H1 (cell line): Measurements from ENCODE around the gene LGALS4. TPM values are rescaled to one million over a fixed set of nuclear protein-coding genes. Genes with fewer than 3 reads are reported as not detected.

Source experiments
- CTCF ChIA-PET: fragments of 300-600 bp; sonication (Branson Sonifier 250); formaldehyde crosslinking; loops from one replicate; lab custom pipeline; 2021; ENCODE audit not compliant: partially characterized antibody; lab: Charles Lee
- POLR2A ChIA-PET: fragments of 300-600 bp; sonication (Branson Sonifier 250); formaldehyde crosslinking; loops from one replicate; lab custom pipeline; 2021; ENCODE audit warnings: inconsistent platforms; ENCODE audit not compliant: partially characterized antibody; lab: Charles Lee
- DNase-seq, 2 experiments: peaks; one replicate each; pipeline versions ENCODE4 v3.0.0 to v3.0.0-alpha.2; 2010 to 2022; ENCODE audit warnings: low spot score in 2 of 2, low read depth in 1 of 2, mixed read lengths in 1 of 2
- FAIRE-seq: peaks from 2 replicates; lab custom pipeline; 2011; peaks lifted over from hg19 to GRCh38; lab: Jason Lieb, UNC
- H2AFZ ChIP-seq: 2 replicates; pipeline ENCODE4 v1.8.1; 2012; ENCODE audit warnings: low read length, inconsistent platforms
- H2AK5ac ChIP-seq: 2 replicates; pipeline ENCODE4 v1.6.1; 2013; ENCODE audit warnings: low read depth, low read length
- H2BK120ac ChIP-seq: replicated peaks from 2 replicates; pipeline ENCODE3; 2013; ENCODE audit warnings: low read depth, low read length, inconsistent platforms
- H2BK12ac ChIP-seq: 2 replicates; pipeline ENCODE4 v1.6.1; 2013; ENCODE audit warnings: low read depth, low read length
- H2BK15ac ChIP-seq: 2 replicates; pipeline ENCODE4 v1.6.1; 2013; ENCODE audit warnings: low read length
- H2BK20ac ChIP-seq: 2 replicates; pipeline ENCODE4 v1.6.1; 2013; ENCODE audit warnings: low read length
- H2BK5ac ChIP-seq: 2 replicates; pipeline ENCODE4 v1.6.1; 2013; ENCODE audit warnings: low read depth, low read length
- H3K14ac ChIP-seq: 2 replicates; pipeline ENCODE4 v1.6.1; 2013; ENCODE audit warnings: inconsistent platforms; ENCODE audit not compliant: insufficient read length
- H3K18ac ChIP-seq: 2 replicates; pipeline ENCODE4 v1.6.1; 2013; ENCODE audit warnings: low read length; ENCODE audit errors: extremely low read depth
- H3K23ac ChIP-seq: 2 replicates; pipeline ENCODE4 v1.6.1; 2013; ENCODE audit warnings: inconsistent platforms; ENCODE audit not compliant: insufficient read length
- H3K23me2 ChIP-seq: 2 replicates; pipeline ENCODE4 v1.6.1; 2013; ENCODE audit warnings: low read depth, low read length
- H3K27ac ChIP-seq: 2 replicates; pipeline ENCODE4 v1.6.1; 2011; ENCODE audit warnings: low read depth, low read length, inconsistent platforms
- H3K27me3 ChIP-seq, 4 experiments: replicated peaks in 1 of 4; 1 replicate in 1 of 4; 2 replicates in 3 of 4; pipeline versions ENCODE4 v1.6.1 to v1.8.1; 2011 to 2013; ENCODE audit warnings: low read length in 3 of 4, mild to moderate bottlenecking in 3 of 4, inconsistent platforms in 2 of 4, mixed read lengths in 2 of 4, moderate library complexity in 1 of 4; ENCODE audit not compliant: control insufficient read depth in 3 of 4, insufficient read depth in 3 of 4; ENCODE audit errors: extremely low read depth in 1 of 4
- H3K36me3 ChIP-seq, 4 experiments: 2 replicates each; pipeline versions ENCODE4 v1.6.1 to v1.8.1; 2011 to 2013; ENCODE audit warnings: mild to moderate bottlenecking in 4 of 4, low read length in 3 of 4, moderate library complexity in 2 of 4, control low read depth in 1 of 4, inconsistent platforms in 1 of 4; ENCODE audit not compliant: insufficient read depth in 4 of 4, control insufficient read depth in 2 of 4
- H3K4ac ChIP-seq: replicated peaks from 2 replicates; pipeline ENCODE3; 2013; ENCODE audit warnings: low read length, low read depth, mixed read lengths, inconsistent platforms; ENCODE audit not compliant: insufficient read length
- H3K4me1 ChIP-seq, 4 experiments: replicated peaks in 1 of 4; 1 replicate in 1 of 4; 2 replicates in 3 of 4; pipeline versions ENCODE4 v1.6.1 to v1.8.1; 2011 to 2013; ENCODE audit warnings: low read length in 3 of 4, inconsistent platforms in 2 of 4, mixed read lengths in 1 of 4; ENCODE audit not compliant: insufficient read depth in 4 of 4, control insufficient read depth in 3 of 4
- H3K4me2 ChIP-seq, 2 experiments: 2 replicates each; pipeline versions ENCODE4 v1.6.1 to v1.8.1; 2011 to 2013; ENCODE audit warnings: low read depth in 2 of 2, low read length in 2 of 2, control low read depth in 1 of 2, inconsistent platforms in 1 of 2, mild to moderate bottlenecking in 1 of 2; ENCODE audit not compliant: insufficient read depth in 1 of 2
- H3K4me3 ChIP-seq, 4 experiments: fragments of 200-600, 300-600 bp in 1 of 4; sonication (generic), shearing (Covaris generic), sonication (Bioruptor Twin) in 1 of 4; 2 replicates each; pipeline versions ENCODE4 v1.5.1 to v1.8.1; 2011 to 2016; ENCODE audit warnings: low read length in 4 of 4, low read depth in 3 of 4, control low read depth in 2 of 4, inconsistent platforms in 2 of 4, mild to moderate bottlenecking in 2 of 4, mixed read lengths in 1 of 4, moderate library complexity in 1 of 4; ENCODE audit not compliant: insufficient read depth in 2 of 4; ENCODE audit errors: extremely low read depth in 1 of 4
- H3K56ac ChIP-seq: replicated peaks from 2 replicates; pipeline ENCODE3; 2013; ENCODE audit warnings: low read depth, mild to moderate bottlenecking, mixed read lengths, low read length, inconsistent platforms; ENCODE audit not compliant: insufficient read length
- H3K79me1 ChIP-seq: 2 replicates; pipeline ENCODE4 v1.6.1; 2013; ENCODE audit warnings: low read depth, low read length, control low read depth
- H3K79me2 ChIP-seq, 2 experiments: 2 replicates each; pipeline versions ENCODE4 v1.6.1 to v1.8.1; 2012 to 2013; ENCODE audit warnings: low read length in 2 of 2, mild to moderate bottlenecking in 2 of 2, inconsistent platforms in 1 of 2; ENCODE audit not compliant: insufficient read depth in 2 of 2, control insufficient read depth in 1 of 2
- H3K9ac ChIP-seq, 4 experiments: replicated peaks in 1 of 4; 1 replicate in 1 of 4; 2 replicates in 3 of 4; pipeline versions ENCODE4 v1.6.1 to v1.8.1; 2011 to 2013; ENCODE audit warnings: low read depth in 3 of 4, low read length in 3 of 4, control low read depth in 2 of 4, mild to moderate bottlenecking in 2 of 4, moderate library complexity in 2 of 4, inconsistent platforms in 1 of 4; ENCODE audit errors: extremely low read depth in 1 of 4
- H3K9me3 ChIP-seq, 2 experiments: 2 replicates each; pipeline versions ENCODE4 v1.6.1 to v1.8.1; 2012 to 2013; ENCODE audit warnings: mild to moderate bottlenecking in 2 of 2, moderate library complexity in 2 of 2, control low read depth in 1 of 2, inconsistent platforms in 1 of 2, low read depth in 1 of 2, low read length in 1 of 2, mixed read lengths in 1 of 2; ENCODE audit not compliant: insufficient read depth in 2 of 2
- H4K20me1 ChIP-seq, 2 experiments: replicated peaks in 1 of 2; 2 replicates each; pipeline versions ENCODE3 to v1.8.1; 2011 to 2013; ENCODE audit warnings: inconsistent platforms in 2 of 2, low read length in 2 of 2, mild to moderate bottlenecking in 1 of 2; ENCODE audit not compliant: insufficient read depth in 2 of 2, control insufficient read depth in 1 of 2
- H4K5ac ChIP-seq: 2 replicates; pipeline ENCODE4 v1.6.1; 2013; ENCODE audit warnings: low read length, low read depth, mixed read lengths, inconsistent platforms; ENCODE audit not compliant: insufficient read length
- H4K8ac ChIP-seq: 2 replicates; pipeline ENCODE4 v1.8.0; 2013; ENCODE audit warnings: mild to moderate bottlenecking, moderate library complexity, low read length, inconsistent platforms; ENCODE audit not compliant: insufficient read depth; ENCODE audit errors: extremely low read depth
- H4K91ac ChIP-seq: replicated peaks from 2 replicates; pipeline ENCODE3; 2013; ENCODE audit warnings: low read length, mixed read lengths, inconsistent platforms; ENCODE audit not compliant: insufficient read length
- BACH1 ChIP-seq: IDR thresholded peaks from 2 replicates; pipeline ENCODE4 v1.6.1; 2012; ENCODE audit warnings: low read length, improper control_type of control experiment
- CBX8 ChIP-seq: fragments of 300-800, 300-1000 bp; sonication (generic); IDR thresholded peaks from 2 replicates; pipeline ENCODE4 v1.7.1; 2016; ENCODE audit warnings: low read depth, low read length, borderline replicate concordance
- EP300 ChIP-seq, 2 experiments: IDR thresholded peaks; 1 replicate in 1 of 2; 2 replicates in 1 of 2; pipeline ENCODE4 v1.6.1; 2011 to 2012; ENCODE audit warnings: low read depth in 2 of 2, low read length in 2 of 2, mild to moderate bottlenecking in 2 of 2, borderline replicate concordance in 1 of 2, inconsistent platforms in 1 of 2, moderate library complexity in 1 of 2
- EZH2 ChIP-seq: fragments of 200-600 bp; sonication (generic); IDR thresholded peaks from 2 replicates; pipeline ENCODE4 v1.7.1; 2012; ENCODE audit warnings: low read depth, mild to moderate bottlenecking, moderate library complexity, low read length, inconsistent platforms; ENCODE audit not compliant: severe bottlenecking
- JUN ChIP-seq: IDR thresholded peaks from 2 replicates; pipeline ENCODE4 v1.6.1; 2011; ENCODE audit warnings: low read depth, mild to moderate bottlenecking, improper control_type of control experiment, low read length
- POU5F1 ChIP-seq: IDR thresholded peaks from 2 replicates; pipeline ENCODE4 v1.6.1; 2011; ENCODE audit warnings: low read depth, mild to moderate bottlenecking, low read length, moderate library complexity
- SP2 ChIP-seq: IDR thresholded peaks from 2 replicates; pipeline ENCODE4 v1.6.1; 2012; ENCODE audit warnings: mild to moderate bottlenecking, low read length, inconsistent platforms
- WGBS, 2 experiments: shearing (Covaris generic) in 1 of 2; methylation state at CpG; one replicate each; pipeline versions ENCODE4 v1.1.6 to v1.1.7; 2013 to 2015; ENCODE audit warnings: low lambda C conversion rate in 2 of 2, mixed read lengths in 2 of 2, inconsistent platforms in 1 of 2, low coverage in 1 of 2, missing lambda C conversion rate in 1 of 2; ENCODE audit not compliant: insufficient replicate concordance in 2 of 2, insufficient coverage in 1 of 2, insufficient read length in 1 of 2; ENCODE audit errors: extremely low coverage in 1 of 2, missing lambda C conversion rate in 1 of 2; 5-methylcytosine and 5-hydroxymethylcytosine counted together
- polyA plus RNA-seq, 7 experiments: library from polyadenylated mRNA; depleted of rRNA in 3 of 7; stranded (reverse) in 5 of 7; unstranded in 2 of 7; fragments of >200 nt in 5 of 7; fragments of 200-250 nt in 2 of 7; gene quantifications; 1 replicate in 5 of 7; 2 replicates in 1 of 7; 4 replicates in 1 of 7; pipeline versions ENCODE4 v1.2.1 to v1.2.3, GENCODE V29; 2011 to 2013; ENCODE audit warnings: missing spikeins in 2 of 7, mixed read lengths in 2 of 7
- total RNA-seq: library from RNA; stranded (reverse); fragmentation: NEBNext Ultra II Directional; extraction: Animal tissue kit (Norgen Biotek cat#: 25700); gene quantifications from 2 replicates; pipeline ENCODE4 v1.2.1, GENCODE V29; 2021
- TF ChIP-seq, protein P1 (sequence below), 3 experiments: IDR thresholded peaks; 1 replicate in 2 of 3; 2 replicates in 1 of 3; pipeline versions ENCODE4 v1.5.1 to v1.6.1; 2011; ENCODE audit warnings: low read length in 3 of 3, mild to moderate bottlenecking in 3 of 3, inconsistent platforms in 2 of 3, low read depth in 1 of 3, moderate library complexity in 1 of 3; ENCODE audit not compliant: insufficient read depth in 1 of 3; ENCODE audit errors: control extremely low read depth in 1 of 3

The LGALS4 gene
- total and polyA plus RNA-seq, 2 of the 8 experiments (the other 6 are each of a cell fraction or from before 2014, with no cell fraction given) = 0.32 to 0.37 TPM

DNA sequence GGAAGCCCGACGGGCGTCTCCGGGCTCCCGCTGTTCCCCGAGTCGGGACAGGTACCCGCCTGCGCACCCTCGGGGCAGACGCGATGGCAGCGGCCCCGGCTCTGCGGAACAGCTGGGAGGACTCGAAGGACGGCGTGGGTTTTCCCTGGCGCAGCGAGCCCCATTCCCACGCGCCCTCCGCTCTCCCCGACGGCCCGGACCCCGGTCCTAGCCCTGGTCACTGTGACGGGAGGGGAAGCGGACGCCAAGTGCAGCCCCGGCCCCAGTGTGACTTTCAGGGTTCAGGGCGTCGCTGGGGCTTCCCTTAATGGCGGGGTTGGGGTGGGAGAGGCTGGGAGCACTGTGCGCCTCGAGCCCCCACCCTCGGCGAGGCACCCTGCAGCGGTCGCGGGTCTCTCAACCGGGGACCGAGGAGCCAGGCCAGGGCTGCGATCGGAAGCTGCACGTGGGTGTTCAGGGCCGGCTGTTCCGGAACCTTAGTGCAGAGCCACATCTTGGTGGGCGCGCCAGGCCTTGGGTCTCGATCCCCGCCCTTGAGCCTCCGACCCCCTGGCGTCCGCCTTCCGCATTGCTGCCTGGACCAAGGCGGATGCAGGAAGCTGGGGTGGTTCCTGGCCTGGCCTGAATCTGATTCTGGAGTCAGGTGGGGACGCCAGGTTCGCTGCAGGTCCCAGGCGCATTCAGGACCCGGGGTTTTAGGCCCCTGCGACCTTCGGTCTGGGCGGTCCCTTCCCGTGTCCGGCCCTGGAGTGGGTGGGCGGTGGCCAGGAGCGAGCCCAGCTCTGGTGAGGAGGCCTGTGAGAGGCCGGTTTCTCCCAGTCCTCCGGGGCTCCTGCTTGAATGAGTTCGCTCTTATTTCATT lies 20.3 kb downstream of the LGALS4 start:
- ChIA-PET POLR2A (interaction anchor here (0.6 to 1.0 kb wide), 7 partner anchors 18 to 57 kb away, joined by 3 to 5 read pairs (median 3); partner anchors contain the start of genes HNRNPL and LGALS7), CTCF (interaction anchor here (0.7 kb wide), 1 partner anchor 12 kb away, joined by 3 read pairs; no protein-coding TSS in a partner anchor)
- H2BK12ac ChIP-seq = no peak overlapping the region
- no peak overlapping the region for H2BK120ac ChIP-seq
- WGBS, 2 experiments = 25% methylated on average over 38 of the region's 71 CpGs; no CpG with 5 or more reads in 1 of the 2 experiments
- H3K14ac ChIP-seq = no peak overlapping the region
- H3K4me1 ChIP-seq = peaks cover 0 to 2% (median 0%) of the 10 kb centered on the region in 4 experiments; a peak in 1 of 7 replicates
- no peak overlapping the region for H3K4ac ChIP-seq
- H3K4me2 ChIP-seq = peak overlapping the region; percentile 22 to 75; a peak in 3 of 4 replicates
- no peaks in the 10 kb centered on the region for H3K36me3 ChIP-seq
- FAIRE-seq = no peak
- H2BK15ac ChIP-seq = no peak overlapping the region
- no peaks in the 10 kb centered on the region for H4K20me1 ChIP-seq
- H3K4me3 ChIP-seq = peak overlapping the region in 3 of 4 experiments; percentile 33 to 57 (median 36); a peak in 7 of 8 replicates
- H3K9me3 ChIP-seq = no peaks in the 10 kb centered on the region
- H3K9ac ChIP-seq = no peak overlapping the region
- no peak overlapping the region for H3K27ac ChIP-seq
- no peaks in the 10 kb centered on the region for H3K79me2 ChIP-seq
- H4K8ac ChIP-seq = no peak overlapping the region
- no peak overlapping the region; the same call in 1 of the 2 replicates for H2AFZ ChIP-seq
- H4K5ac ChIP-seq = no peak overlapping the region
- H4K91ac ChIP-seq = no peak overlapping the region
- H3K18ac ChIP-seq = no peak overlapping the region
- H3K27me3 ChIP-seq = peaks cover 0 to 12% (median 3%) of the 10 kb centered on the region in 4 experiments; a peak in 4 of 7 replicates
- no peak overlapping the region for H2AK5ac ChIP-seq
- H3K23ac ChIP-seq = no peak overlapping the region
- H3K79me1 ChIP-seq = no peaks in the 10 kb centered on the region
- H2BK5ac ChIP-seq = no peak overlapping the region
- H3K23me2 ChIP-seq = no peaks in the 10 kb centered on the region
- H2BK20ac ChIP-seq = no peak overlapping the region
- peak in 1 of 2 experiments; percentile 70 for DNase-seq
- no peak overlapping the region for H3K56ac ChIP-seq
- TF ChIP-seq EP300 (IDR thresholded peaks at IDR 0.05; ENCODE audit: borderline replicate concordance in 1 of 2, low read depth in 2 of 2, low read length in 2 of 2) (no peak), JUN (no peak), SP2 (no peak), POU5F1 (no peak), CBX8 (no peak), EZH2 (no peak), BACH1 (no peak)
- TF ChIP-seq, protein P1, sequence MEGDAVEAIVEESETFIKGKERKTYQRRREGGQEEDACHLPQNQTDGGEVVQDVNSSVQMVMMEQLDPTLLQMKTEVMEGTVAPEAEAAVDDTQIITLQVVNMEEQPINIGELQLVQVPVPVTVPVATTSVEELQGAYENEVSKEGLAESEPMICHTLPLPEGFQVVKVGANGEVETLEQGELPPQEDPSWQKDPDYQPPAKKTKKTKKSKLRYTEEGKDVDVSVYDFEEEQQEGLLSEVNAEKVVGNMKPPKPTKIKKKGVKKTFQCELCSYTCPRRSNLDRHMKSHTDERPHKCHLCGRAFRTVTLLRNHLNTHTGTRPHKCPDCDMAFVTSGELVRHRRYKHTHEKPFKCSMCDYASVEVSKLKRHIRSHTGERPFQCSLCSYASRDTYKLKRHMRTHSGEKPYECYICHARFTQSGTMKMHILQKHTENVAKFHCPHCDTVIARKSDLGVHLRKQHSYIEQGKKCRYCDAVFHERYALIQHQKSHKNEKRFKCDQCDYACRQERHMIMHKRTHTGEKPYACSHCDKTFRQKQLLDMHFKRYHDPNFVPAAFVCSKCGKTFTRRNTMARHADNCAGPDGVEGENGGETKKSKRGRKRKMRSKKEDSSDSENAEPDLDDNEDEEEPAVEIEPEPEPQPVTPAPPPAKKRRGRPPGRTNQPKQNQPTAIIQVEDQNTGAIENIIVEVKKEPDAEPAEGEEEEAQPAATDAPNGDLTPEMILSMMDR (IDR thresholded peaks at IDR 0.05; ENCODE audit: control extremely low read depth in 1 of 3, insufficient read depth in 1 of 3, low read depth in 1 of 3, low read length in 3 of 3) = peak; percentile 39 to 52 (median 51)
